HepG2 (cell line): ENCODE data around the gene MT1M. TPM values are rescaled to one million over a fixed set of nuclear protein-coding genes. Genes with fewer than 3 reads are reported as not detected.
A peak's percentile ranks its signal among the peaks of the same experiment; 100 is the strongest.

Source experiments
- DNMT3B ChIP-seq: conservative IDR thresholded peaks from 2 replicates; pipeline ENCODE4 v1.6.1; 2016; ENCODE audit warnings: missing biosample characterization, control low read depth
- DRAP1 ChIP-seq: IDR thresholded peaks from 2 replicates; pipeline ENCODE4 v1.6.1; 2016; ENCODE audit warnings: missing genetic modification reagents, missing compliant biosample characterization
- ELF3 ChIP-seq: IDR thresholded peaks from 2 replicates; pipeline ENCODE4 v1.6.1; 2016; ENCODE audit warnings: missing genetic modification reagents, missing compliant biosample characterization
- MXD4 ChIP-seq: IDR thresholded peaks from 2 replicates; pipeline ENCODE4 v1.6.1; 2016; ENCODE audit warnings: mild to moderate bottlenecking, missing biosample characterization, missing genetic modification reagents
- NFKBIZ ChIP-seq: IDR thresholded peaks from 2 replicates; pipeline ENCODE4 v1.6.1; 2018; ENCODE audit warnings: missing genetic modification reagents, missing compliant biosample characterization
- PTBP1 ChIP-seq: fragments of 200-400 bp; formaldehyde crosslinking; IDR thresholded peaks from 2 replicates; pipeline ENCODE4 v1.6.1; 2018; ENCODE audit warnings: low read length, low read depth; ENCODE audit not compliant: poor library complexity, severe bottlenecking
- RORA ChIP-seq: sonication (generic); formaldehyde crosslinking; IDR thresholded peaks from 2 replicates; pipeline ENCODE4 v1.5.0; 2020; ENCODE audit warnings: mild to moderate bottlenecking, missing genetic modification reagents, moderate library complexity
- STAT5B ChIP-seq: sonication (generic); formaldehyde crosslinking; IDR thresholded peaks from 2 replicates; pipeline ENCODE4 v1.4.0; 2020; ENCODE audit warnings: missing genetic modification reagents
- ZBED4 ChIP-seq: sonication (generic); formaldehyde crosslinking; IDR thresholded peaks from 2 replicates; pipeline ENCODE4 v1.4.0; 2020; ENCODE audit warnings: missing genetic modification reagents, borderline replicate concordance
- ZNF468 ChIP-seq: sonication (generic); formaldehyde crosslinking; IDR thresholded peaks from 2 replicates; pipeline ENCODE4 v1.8.0; 2022; ENCODE audit warnings: mild to moderate bottlenecking, moderate library complexity, missing genetic modification reagents
- ZNF670 ChIP-seq: sonication (generic); formaldehyde crosslinking; IDR thresholded peaks from 2 replicates; pipeline ENCODE4 v1.8.0; 2022; ENCODE audit warnings: mild to moderate bottlenecking, missing genetic modification reagents, borderline replicate concordance
- ZZZ3 ChIP-seq: sonication (generic); formaldehyde crosslinking; IDR thresholded peaks from 2 replicates; pipeline ENCODE4 v1.4.0; 2020; ENCODE audit warnings: missing genetic modification reagents, mild to moderate bottlenecking, borderline replicate concordance
- polyA plus RNA-seq, 8 experiments: library from polyadenylated mRNA; depleted of rRNA in 3 of 8; stranded (reverse) in 7 of 8; unstranded in 1 of 8; fragments of >200 nt; fragmentation: Illumina TruSeq in 4 of 8; extraction: Trizol in 4 of 8; gene quantifications; 2 replicates each; pipeline versions ENCODE4 v1.2.1 to v1.2.3, GENCODE V29; 2011 to 2016; ENCODE audit warnings: low read depth in 4 of 8, missing spikeins in 1 of 8, mixed read lengths in 1 of 8; ENCODE audit not compliant: insufficient read depth in 1 of 8
- total RNA-seq, 5 experiments: library from RNA; depleted of rRNA; stranded (reverse); fragments of >200 nt; fragmentation: Illumina TruSeq; extraction: Trizol; gene quantifications; 2 replicates each; pipeline ENCODE4 v1.2.3, GENCODE V29; 2016; ENCODE audit warnings: low read depth in 1 of 5
- TF ChIP-seq, protein P1 (sequence below), 2 experiments: sonication (generic) in 1 of 2; formaldehyde crosslinking in 1 of 2; IDR thresholded peaks; 2 replicates each; pipeline versions ENCODE4 v1.4.0 to v1.6.1; 2016 to 2020; ENCODE audit warnings: borderline replicate concordance in 1 of 2, low read depth in 1 of 2, mild to moderate bottlenecking in 1 of 2, missing genetic modification reagents in 1 of 2
- TF ChIP-seq, protein P2 (sequence below): IDR thresholded peaks from 2 replicates; pipeline ENCODE4 v1.6.1; 2018; ENCODE audit warnings: missing genetic modification reagents
- TF ChIP-seq, protein P3 (sequence below): sonication (generic); formaldehyde crosslinking; IDR thresholded peaks from 2 replicates; pipeline ENCODE4 v1.8.1; 2023; ENCODE audit warnings: missing genetic modification reagents, mild to moderate bottlenecking, borderline replicate concordance
- TF ChIP-seq, protein P4 (sequence below): sonication (generic); formaldehyde crosslinking; IDR thresholded peaks from 2 replicates; pipeline ENCODE4 v1.5.1; 2020; ENCODE audit warnings: mild to moderate bottlenecking, missing genetic modification reagents, borderline replicate concordance

MT1M gene
- total and polyA plus RNA-seq, 2 of the 13 experiments (the other 11 are each of a cell fraction or from before 2014, with no cell fraction given) = 4.6 TPM; not detected in 1

- TF ChIP-seq, protein P1, sequence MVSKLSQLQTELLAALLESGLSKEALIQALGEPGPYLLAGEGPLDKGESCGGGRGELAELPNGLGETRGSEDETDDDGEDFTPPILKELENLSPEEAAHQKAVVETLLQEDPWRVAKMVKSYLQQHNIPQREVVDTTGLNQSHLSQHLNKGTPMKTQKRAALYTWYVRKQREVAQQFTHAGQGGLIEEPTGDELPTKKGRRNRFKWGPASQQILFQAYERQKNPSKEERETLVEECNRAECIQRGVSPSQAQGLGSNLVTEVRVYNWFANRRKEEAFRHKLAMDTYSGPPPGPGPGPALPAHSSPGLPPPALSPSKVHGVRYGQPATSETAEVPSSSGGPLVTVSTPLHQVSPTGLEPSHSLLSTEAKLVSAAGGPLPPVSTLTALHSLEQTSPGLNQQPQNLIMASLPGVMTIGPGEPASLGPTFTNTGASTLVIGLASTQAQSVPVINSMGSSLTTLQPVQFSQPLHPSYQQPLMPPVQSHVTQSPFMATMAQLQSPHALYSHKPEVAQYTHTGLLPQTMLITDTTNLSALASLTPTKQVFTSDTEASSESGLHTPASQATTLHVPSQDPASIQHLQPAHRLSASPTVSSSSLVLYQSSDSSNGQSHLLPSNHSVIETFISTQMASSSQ (IDR thresholded peaks at IDR 0.05; ENCODE audit: low read depth) = no peak
- TF ChIP-seq, protein P1 (CRISPR knock-in tag; IDR thresholded peaks at IDR 0.05; ENCODE audit: borderline replicate concordance) = no peak
- TF ChIP-seq ELF3 (CRISPR knock-in tag) = 0 out of 2 replicates have a peak, but pooled peaks have one; percentile 30
- 0 out of 2 replicates have a peak, but pooled peaks have one; percentile 11 for TF ChIP-seq ZBED4 (CRISPR knock-in tag)
- TF ChIP-seq ZZZ3 = no peak
- TF ChIP-seq, protein P2, sequence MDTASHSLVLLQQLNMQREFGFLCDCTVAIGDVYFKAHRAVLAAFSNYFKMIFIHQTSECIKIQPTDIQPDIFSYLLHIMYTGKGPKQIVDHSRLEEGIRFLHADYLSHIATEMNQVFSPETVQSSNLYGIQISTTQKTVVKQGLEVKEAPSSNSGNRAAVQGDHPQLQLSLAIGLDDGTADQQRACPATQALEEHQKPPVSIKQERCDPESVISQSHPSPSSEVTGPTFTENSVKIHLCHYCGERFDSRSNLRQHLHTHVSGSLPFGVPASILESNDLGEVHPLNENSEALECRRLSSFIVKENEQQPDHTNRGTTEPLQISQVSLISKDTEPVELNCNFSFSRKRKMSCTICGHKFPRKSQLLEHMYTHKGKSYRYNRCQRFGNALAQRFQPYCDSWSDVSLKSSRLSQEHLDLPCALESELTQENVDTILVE = no peak
- no peak for TF ChIP-seq MXD4 (CRISPR knock-in tag)
- no peak for TF ChIP-seq PTBP1
- 0 out of 2 replicates have a peak, but pooled peaks have one; percentile 6 for TF ChIP-seq DRAP1
- no peak for TF ChIP-seq DNMT3B (CRISPR knock-in tag)
- no peak for TF ChIP-seq STAT5B
- TF ChIP-seq ZNF670 (CRISPR knock-in tag) = no peak
- 0 out of 2 replicates have a peak, but pooled peaks have one; percentile 43 for TF ChIP-seq NFKBIZ (CRISPR knock-in tag)
- TF ChIP-seq, protein P3, sequence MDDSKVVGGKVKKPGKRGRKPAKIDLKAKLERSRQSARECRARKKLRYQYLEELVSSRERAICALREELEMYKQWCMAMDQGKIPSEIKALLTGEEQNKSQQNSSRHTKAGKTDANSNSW (CRISPR knock-in tag) = no peak
- TF ChIP-seq, protein P4, sequence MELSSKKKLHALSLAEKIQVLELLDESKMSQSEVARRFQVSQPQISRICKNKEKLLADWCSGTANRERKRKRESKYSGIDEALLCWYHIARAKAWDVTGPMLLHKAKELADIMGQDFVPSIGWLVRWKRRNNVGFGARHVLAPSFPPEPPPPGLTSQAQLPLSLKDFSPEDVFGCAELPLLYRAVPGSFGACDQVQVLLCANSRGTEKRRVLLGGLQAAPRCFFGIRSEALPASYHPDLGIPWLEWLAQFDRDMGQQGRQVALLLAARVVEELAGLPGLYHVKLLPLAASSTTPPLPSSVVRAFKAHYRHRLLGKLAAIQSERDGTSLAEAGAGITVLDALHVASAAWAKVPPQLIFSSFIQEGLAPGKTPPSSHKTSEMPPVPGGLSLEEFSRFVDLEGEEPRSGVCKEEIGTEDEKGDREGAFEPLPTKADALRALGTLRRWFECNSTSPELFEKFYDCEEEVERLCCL (CRISPR knock-in tag) = no peak
- no peak for TF ChIP-seq RORA (CRISPR knock-in tag)
- no peak for TF ChIP-seq ZNF468
Observed at GRCh38 chr16:56625943-56626654, 6.4 kb upstream of the MT1M start (continued).
